Measurements from ENCODE around the gene HES2.

GRCh38 chr1:6424000-6424565, 4.4 kb upstream of the HES2 start:
- TF ChIP-seq, protein P1, sequence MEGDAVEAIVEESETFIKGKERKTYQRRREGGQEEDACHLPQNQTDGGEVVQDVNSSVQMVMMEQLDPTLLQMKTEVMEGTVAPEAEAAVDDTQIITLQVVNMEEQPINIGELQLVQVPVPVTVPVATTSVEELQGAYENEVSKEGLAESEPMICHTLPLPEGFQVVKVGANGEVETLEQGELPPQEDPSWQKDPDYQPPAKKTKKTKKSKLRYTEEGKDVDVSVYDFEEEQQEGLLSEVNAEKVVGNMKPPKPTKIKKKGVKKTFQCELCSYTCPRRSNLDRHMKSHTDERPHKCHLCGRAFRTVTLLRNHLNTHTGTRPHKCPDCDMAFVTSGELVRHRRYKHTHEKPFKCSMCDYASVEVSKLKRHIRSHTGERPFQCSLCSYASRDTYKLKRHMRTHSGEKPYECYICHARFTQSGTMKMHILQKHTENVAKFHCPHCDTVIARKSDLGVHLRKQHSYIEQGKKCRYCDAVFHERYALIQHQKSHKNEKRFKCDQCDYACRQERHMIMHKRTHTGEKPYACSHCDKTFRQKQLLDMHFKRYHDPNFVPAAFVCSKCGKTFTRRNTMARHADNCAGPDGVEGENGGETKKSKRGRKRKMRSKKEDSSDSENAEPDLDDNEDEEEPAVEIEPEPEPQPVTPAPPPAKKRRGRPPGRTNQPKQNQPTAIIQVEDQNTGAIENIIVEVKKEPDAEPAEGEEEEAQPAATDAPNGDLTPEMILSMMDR (IDR thresholded peaks at IDR 0.05; ENCODE audit: insufficient read depth, low read length, poor library complexity, severe bottlenecking): no peak
- no peak for TF ChIP-seq EZH2phosphoT487 (conservative IDR thresholded peaks at IDR 0.05; ENCODE audit: low read length)
